H9 (cell line): ENCODE measurements around the gene S100A16. TPM values are rescaled to one million over a fixed set of nuclear protein-coding genes. Genes with fewer than 3 reads are reported as not detected.
A peak's percentile ranks its signal among the peaks of the same experiment; 100 is the strongest.

Experiments
- DNase-seq: peaks from one replicate; pipeline ENCODE4 v3.0.0-alpha.2; 2017
- H2AFZ ChIP-seq: one replicate; pipeline ENCODE4 v1.6.1; 2013; ENCODE audit warnings: mild to moderate bottlenecking, low read length, control low read depth, moderate library complexity
- H2AK5ac ChIP-seq: 2 replicates; pipeline ENCODE4 v1.6.1; 2013; ENCODE audit warnings: low read length, control low read depth, mixed read lengths; ENCODE audit not compliant: insufficient read length
- H2BK120ac ChIP-seq: one replicate; pipeline ENCODE4 v1.6.1; 2013; ENCODE audit warnings: low read depth, mild to moderate bottlenecking, low read length, control low read depth, inconsistent platforms; ENCODE audit not compliant: poor library complexity, severe bottlenecking
- H2BK12ac ChIP-seq: 2 replicates; pipeline ENCODE4 v1.6.1; 2013; ENCODE audit warnings: low read length, control low read depth, mixed read lengths, low read depth; ENCODE audit not compliant: insufficient read length
- H2BK15ac ChIP-seq: 2 replicates; pipeline ENCODE4 v1.6.1; 2013; ENCODE audit warnings: low read depth, low read length, control low read depth
- H2BK20ac ChIP-seq: one replicate; pipeline ENCODE4 v1.6.1; 2013; ENCODE audit warnings: low read depth, mild to moderate bottlenecking, low read length, control low read depth, inconsistent platforms; ENCODE audit not compliant: poor library complexity, severe bottlenecking
- H2BK5ac ChIP-seq: 2 replicates; pipeline ENCODE4 v1.6.1; 2013; ENCODE audit warnings: low read length, control low read depth, mixed read lengths; ENCODE audit not compliant: insufficient read length
- H3K14ac ChIP-seq: 2 replicates; pipeline ENCODE4 v1.6.1; 2013; ENCODE audit warnings: low read length, control low read depth; ENCODE audit not compliant: insufficient read depth
- H3K18ac ChIP-seq: 2 replicates; pipeline ENCODE4 v1.6.1; 2013; ENCODE audit warnings: low read depth, mild to moderate bottlenecking, mixed read lengths, low read length, control low read depth; ENCODE audit not compliant: insufficient read length
- H3K23ac ChIP-seq: 2 replicates; pipeline ENCODE4 v1.6.1; 2013; ENCODE audit warnings: low read length, control low read depth, mixed read lengths, low read depth; ENCODE audit not compliant: insufficient read length
- H3K23me2 ChIP-seq: 2 replicates; pipeline ENCODE4 v1.6.1; 2013; ENCODE audit warnings: low read depth, mild to moderate bottlenecking, mixed read lengths, low read length, control low read depth; ENCODE audit not compliant: insufficient read length, poor library complexity, severe bottlenecking
- H3K27ac ChIP-seq: 2 replicates; pipeline ENCODE4 v1.5.1; 2013; ENCODE audit warnings: low read length, control low read depth, mixed read lengths, low read depth; ENCODE audit not compliant: insufficient read length
- H3K27me3 ChIP-seq: 2 replicates; pipeline ENCODE4 v1.6.1; 2013; ENCODE audit warnings: low read length, control low read depth, inconsistent platforms; ENCODE audit not compliant: insufficient read depth
- H3K4ac ChIP-seq: 2 replicates; pipeline ENCODE4 v1.6.1; 2013; ENCODE audit warnings: low read depth, mild to moderate bottlenecking, control low read depth, inconsistent platforms, low read length, moderate library complexity
- H3K4me1 ChIP-seq: 2 replicates; pipeline ENCODE4 v1.6.1; 2013; ENCODE audit warnings: low read length, control low read depth, inconsistent platforms; ENCODE audit not compliant: insufficient read depth
- H3K4me2 ChIP-seq: 2 replicates; pipeline ENCODE4 v1.6.1; 2013; ENCODE audit warnings: low read length, control low read depth, mixed read lengths; ENCODE audit not compliant: insufficient read length, insufficient read depth
- H3K56ac ChIP-seq: 2 replicates; pipeline ENCODE4 v1.6.1; 2013; ENCODE audit warnings: low read depth, mild to moderate bottlenecking, mixed read lengths, low read length, control low read depth; ENCODE audit not compliant: insufficient read length
- H3K79me1 ChIP-seq: 2 replicates; pipeline ENCODE4 v1.6.1; 2013; ENCODE audit warnings: low read depth, mild to moderate bottlenecking, moderate library complexity, low read length, control low read depth, inconsistent platforms; ENCODE audit not compliant: insufficient read depth, poor library complexity, severe bottlenecking
- H3K79me2 ChIP-seq: 2 replicates; pipeline ENCODE4 v1.6.1; 2013; ENCODE audit warnings: low read length, control low read depth, inconsistent platforms; ENCODE audit not compliant: insufficient read depth
- H3K9ac ChIP-seq: 2 replicates; pipeline ENCODE4 v1.6.1; 2013; ENCODE audit warnings: low read length, control low read depth, mixed read lengths; ENCODE audit not compliant: insufficient read length; ENCODE audit errors: extremely low read depth
- H3K9me3 ChIP-seq: one replicate; pipeline ENCODE4 v1.6.1; 2013; ENCODE audit warnings: low read depth, low read length, inconsistent platforms; ENCODE audit not compliant: control insufficient read depth
- H3T11ph ChIP-seq: one replicate; pipeline ENCODE4 v1.6.1; 2013; ENCODE audit warnings: mild to moderate bottlenecking, low read length, control low read depth, inconsistent platforms
- H4K20me1 ChIP-seq: one replicate; pipeline ENCODE4 v1.6.1; 2013; ENCODE audit not compliant: control insufficient read depth, insufficient read length, insufficient read depth
- H4K5ac ChIP-seq: 2 replicates; pipeline ENCODE4 v1.6.1; 2013; ENCODE audit warnings: low read depth, mild to moderate bottlenecking, mixed read lengths, low read length, control low read depth; ENCODE audit not compliant: insufficient read length
- H4K8ac ChIP-seq: replicated peaks from 2 replicates; pipeline ENCODE4 v1.6.1; 2013; ENCODE audit warnings: low read length, control low read depth, mixed read lengths, low read depth; ENCODE audit not compliant: insufficient read length
- H4K91ac ChIP-seq: 2 replicates; pipeline ENCODE4 v1.6.1; 2013; ENCODE audit warnings: low read depth, mild to moderate bottlenecking, moderate library complexity, mixed read lengths, low read length, control low read depth; ENCODE audit not compliant: insufficient read length
- H3K27ac Mint-ChIP-seq, 3 experiments: 2 replicates in 2 of 3; 3 replicates in 1 of 3; pipeline ENCODE4 v1.8.0; 2020 to 2021; ENCODE audit warnings: mixed read lengths in 3 of 3, mild to moderate bottlenecking in 1 of 3, moderate library complexity in 1 of 3
- H3K27me3 Mint-ChIP-seq: 2 replicates; pipeline ENCODE4 v1.8.0; 2021; ENCODE audit warnings: low read depth, mild to moderate bottlenecking, moderate library complexity, mixed read lengths
- H3K36me3 Mint-ChIP-seq, 3 experiments: 2 replicates in 2 of 3; 3 replicates in 1 of 3; pipeline ENCODE4 v1.8.0; 2020 to 2021; ENCODE audit warnings: low read depth in 3 of 3, mixed read lengths in 3 of 3; ENCODE audit not compliant: insufficient read depth in 1 of 3
- H3K4me1 Mint-ChIP-seq, 2 experiments: 2 replicates each; pipeline ENCODE4 v1.8.0; 2020; ENCODE audit warnings: mixed read lengths in 2 of 2
- H3K4me3 Mint-ChIP-seq, 2 experiments: 2 replicates in 1 of 2; 3 replicates in 1 of 2; pipeline ENCODE4 v1.8.0; 2020 to 2021; ENCODE audit warnings: mild to moderate bottlenecking in 2 of 2, mixed read lengths in 2 of 2, moderate library complexity in 1 of 2
- H3K9me3 Mint-ChIP-seq, 2 experiments: 2 replicates in 1 of 2; 3 replicates in 1 of 2; pipeline ENCODE4 v1.8.0; 2020; ENCODE audit warnings: mild to moderate bottlenecking in 2 of 2, mixed read lengths in 2 of 2, moderate library complexity in 1 of 2
- CTCF ChIP-seq: fragments of 200-600 bp; sonication (generic); conservative IDR thresholded peaks from 3 replicates; pipeline ENCODE4 v1.8.0; 2021; ENCODE audit warnings: antibody characterized with exemption, mild to moderate bottlenecking
- WGBS: extraction: QIAGEN DNeasy Blood & Tissue Kit; methylation state at CpG from one replicate; pipeline ENCODE4 v1.1.7; 2013; ENCODE audit warnings: missing lambda C conversion rate, low lambda C conversion rate, mixed read lengths; ENCODE audit not compliant: insufficient read length; ENCODE audit errors: extremely low coverage; 5-methylcytosine and 5-hydroxymethylcytosine counted together
- total RNA-seq: library from RNA; stranded (reverse); gene quantifications from 2 replicates; pipeline ENCODE4 v1.2.1, GENCODE V29; 2021

S100A16 gene
- total RNA-seq, 1 experiment from 2014 or later: 8.0 TPM

GRCh38 chr1:153633754-153634665 lies 21.1 kb upstream of the S100A16 start, which contains the start of gene CHTOP:
Gene CHTOP (plus strand): TSS chr1:153634066. CDS start chr1:153636589, 2,523 bp downstream.
- Histone ChIP-seq H3K9me3 (no peaks in the 10 kb centered on the region), H2AFZ (no peak within 1 kb of the TSS), H3K18ac (peak within 1 kb of the TSS; percentile 100), H3K27ac (peak within 1 kb of the TSS; percentile 97), H3K79me1 (no peaks in the 10 kb centered on the region), H2BK120ac (peak within 1 kb of the TSS; percentile 99), H2BK5ac (peak within 1 kb of the TSS; percentile 99), H3K23ac (no peak within 1 kb of the TSS), H3K9ac (peak within 1 kb of the TSS; percentile 100), H4K20me1 (no peaks in the 10 kb centered on the region), H3K4me2 (peak within 1 kb of the TSS; percentile 69), H3K4ac (peak within 1 kb of the TSS; percentile 92; the same call in 1 of the 2 replicates), H4K8ac (peak within 1 kb of the TSS; percentile 97), H3K27me3 (no peaks in the 10 kb centered on the region), H2BK20ac (no peak within 1 kb of the TSS), H3T11ph (peak within 1 kb of the TSS; percentile 94), H4K5ac (peak within 1 kb of the TSS; percentile 99), H3K14ac (peak within 1 kb of the TSS; percentile 100), H3K56ac (peak within 1 kb of the TSS; percentile 91), H3K23me2 (peaks cover 12% of the 10 kb centered on the region), H2AK5ac (no peak within 1 kb of the TSS), H4K91ac (peak within 1 kb of the TSS; percentile 98), H2BK15ac (0 out of 2 replicates have a peak within 1 kb of the TSS, but pooled peaks have one; percentile 82), H2BK12ac (peak within 1 kb of the TSS; percentile 94), H3K79me2 (peaks cover 4% of the 10 kb centered on the region; the same call in 1 of the 2 replicates), H3K4me1 (no peaks in the 10 kb centered on the region)
- Mint-ChIP-seq H3K9me3 (peaks cover 0 to 3% of the 10 kb centered on the region in 2 experiments; a peak in 1 of 5 replicates), H3K36me3 (peaks cover 28 to 49% (median 42%) of the 10 kb centered on the region in 3 experiments), H3K27me3 (no peaks in the 10 kb centered on the region), H3K27ac (peak within 1 kb of the TSS; percentile 100), H3K4me3 (peak within 1 kb of the TSS; percentile 93 to 99), H3K4me1 (peaks cover 20 to 22% of the 10 kb centered on the region in 2 experiments)
- TF ChIP-seq CTCF: no peak
- DNase-seq: peak; percentile 98
- WGBS: no CpG with 5 or more reads among the region's 65 CpGs
